CD4-positive, alpha-beta T cell (primary cell): ENCODE results near the gene HERC5. TPM values are rescaled to one million over a fixed set of nuclear protein-coding genes. Genes with fewer than 3 reads are reported as not detected.

ENCODE experiments used
- ATAC-seq: fragments of 200-7000 bp; cut with Tn5 transposase; one replicate; pipeline ENCODE4 v1.10.0; 2022; ENCODE audit warnings: mild to moderate bottlenecking; ENCODE audit not compliant: poor library complexity
- CTCF ChIA-PET: fragments of 350-600 bp; sonication (Branson Sonifier 250); formaldehyde crosslinking; loops from one replicate; lab custom pipeline; 2021; ENCODE audit warnings: antibody characterized with exemption, inconsistent platforms; lab: Charles Lee
- POLR2A ChIA-PET: fragments of 350-600 bp; sonication (Branson Sonifier 250); formaldehyde crosslinking; loops from one replicate; lab custom pipeline; 2021; ENCODE audit warnings: antibody characterized with exemption, inconsistent platforms; lab: Charles Lee
- DNase-seq, 14 experiments: peaks; one replicate each; pipeline ENCODE4 v3.0.0-alpha.2; 2013 to 2020; ENCODE audit warnings: mixed read lengths in 2 of 14
- H3K27ac ChIP-seq, 2 donors: one replicate each; pipeline versions ENCODE4 v1.5.1 to v1.7.0; 2013; ENCODE audit warnings: low read length in 2 of 2, low read depth in 1 of 2, mild to moderate bottlenecking in 1 of 2
- H3K27me3 ChIP-seq, 2 experiments: 1 replicate in 1 of 2; 2 replicates in 1 of 2; pipeline versions ENCODE4 v1.6.1 to v1.7.0; 2013; ENCODE audit warnings: low read length in 2 of 2, control low read depth in 1 of 2, mild to moderate bottlenecking in 1 of 2, moderate library complexity in 1 of 2; ENCODE audit not compliant: insufficient read depth in 2 of 2, control insufficient read depth in 1 of 2
- H3K36me3 ChIP-seq: one replicate; pipeline ENCODE4 v1.6.1; 2013; ENCODE audit warnings: low read length, control low read depth; ENCODE audit not compliant: insufficient read depth
- H3K4me1 ChIP-seq: one replicate; pipeline ENCODE4 v1.6.1; 2013; ENCODE audit warnings: low read length, control low read depth; ENCODE audit not compliant: insufficient read depth
- H3K4me3 ChIP-seq: one replicate; pipeline ENCODE4 v1.5.1; 2013; ENCODE audit warnings: mild to moderate bottlenecking, low read length, moderate library complexity
- H3K9me3 ChIP-seq, 2 experiments: 1 replicate in 1 of 2; 2 replicates in 1 of 2; pipeline versions ENCODE4 v1.6.1 to v1.7.0; 2013; ENCODE audit warnings: low read length in 2 of 2, mild to moderate bottlenecking in 2 of 2, control low read depth in 1 of 2, moderate library complexity in 1 of 2; ENCODE audit not compliant: control insufficient read depth in 1 of 2, insufficient read depth in 1 of 2
- H3K27ac Mint-ChIP-seq: one replicate; pipeline ENCODE4 v1.8.0; 2020; ENCODE audit warnings: mixed read lengths
- H3K27me3 Mint-ChIP-seq: one replicate; pipeline ENCODE4 v1.8.0; 2021; ENCODE audit warnings: mixed read lengths
- H3K36me3 Mint-ChIP-seq: one replicate; pipeline ENCODE4 v1.8.0; 2021; ENCODE audit warnings: low read depth, mixed read lengths
- H3K4me1 Mint-ChIP-seq: one replicate; pipeline ENCODE4 v1.8.0; 2021; ENCODE audit warnings: low read depth, mixed read lengths
- H3K4me3 Mint-ChIP-seq: one replicate; pipeline ENCODE4 v1.8.0; 2020; ENCODE audit warnings: mild to moderate bottlenecking, mixed read lengths
- H3K9me3 Mint-ChIP-seq: one replicate; pipeline ENCODE4 v1.8.0; 2020; ENCODE audit warnings: mixed read lengths
- CTCF ChIP-seq: fragments of 200-600 bp; IDR thresholded peaks from one replicate; pipeline ENCODE4 v1.8.0; 2022; ENCODE audit warnings: antibody characterized with exemption, mild to moderate bottlenecking
- intact Hi-C, 2 experiments: fragments of 100-400 bp; cut with DNase I in 1 of 2; cut with micrococcal nuclease in 1 of 2; formaldehyde crosslinking; loops; one replicate each; pipeline versions ENCODE4 v1.15.1 to v1.9.0; 2023 to 2025; cut with DNase I, micrococcal nuclease
- total RNA-seq, 174 experiments: library from RNA in 2 of 174; stranded (reverse) in 2 of 174; gene quantifications; one replicate each; pipeline ENCODE4 v1.2.3 and lab custom pipeline; 2021 to 2026

The HERC5 gene
- total RNA-seq, 2 experiments from 2014 or later: 23.6 to 23.9 TPM

DNA sequence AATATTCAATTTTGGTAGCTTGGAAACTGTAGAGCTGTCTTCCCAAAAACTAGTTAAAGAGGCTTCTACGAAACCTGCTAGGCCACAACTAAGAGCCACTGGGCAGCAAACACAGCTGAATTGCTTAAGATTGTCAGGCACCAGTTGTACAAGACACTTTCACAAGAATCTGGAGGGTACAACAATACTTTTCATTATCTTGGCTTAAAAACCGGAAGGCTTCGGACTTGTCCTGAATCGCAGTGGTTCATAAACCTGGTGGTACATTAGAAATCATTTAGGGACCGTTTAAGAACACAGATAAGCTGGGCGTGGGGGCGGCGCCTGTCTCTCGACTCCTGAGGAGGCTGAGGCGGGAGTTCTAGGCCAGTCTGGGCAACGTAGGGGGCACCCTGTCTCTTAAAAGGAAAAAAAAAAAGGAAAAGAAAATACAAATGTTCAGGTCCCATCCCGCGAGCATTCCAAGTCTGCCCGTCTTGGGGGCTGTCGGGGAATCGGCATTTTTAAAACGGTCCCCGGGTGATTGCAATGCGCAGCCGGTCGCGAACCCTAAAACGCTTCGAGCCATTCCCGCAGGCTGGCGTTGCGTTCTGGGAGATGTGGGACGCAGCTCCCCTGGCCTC is 65.9 kb downstream of the HERC5 start:
- Mint-ChIP-seq H3K36me3 (peaks cover 24% of the 10 kb centered on the region), H3K27me3 (no peaks in the 10 kb centered on the region), H3K4me3 (peak overlapping the region; percentile 97), H3K27ac (peak overlapping the region; percentile 88), H3K4me1 (peaks cover 58% of the 10 kb centered on the region), H3K9me3 (no peaks in the 10 kb centered on the region)
- ChIA-PET POLR2A (interaction anchor here (0.7 to 4.4 kb wide), 4 partner anchors 91 to 239 kb away, joined by 3 to 31 read pairs (median 4); partner anchors contain the start of genes HERC6 and PPM1K), CTCF (interaction anchor here (1.2 to 1.5 kb wide), 4 partner anchors 17 to 304 kb away, joined by 3 to 4 read pairs (median 4); partner anchors contain the start of gene HERC6)
- Histone ChIP-seq H3K27ac (peak overlapping the region; percentile 42 to 59), H3K9me3 (no peaks in the 10 kb centered on the region), H3K4me3 (peak overlapping the region; percentile 82), H3K36me3 (peaks cover 7% of the 10 kb centered on the region), H3K27me3 (no peaks in the 10 kb centered on the region), H3K4me1 (peaks cover 20% of the 10 kb centered on the region)
- ATAC-seq (peak; percentile 51), DNase-seq (peak in 8 of 14 experiments; percentile 6 to 47 (median 32))
- TF ChIP-seq CTCF: no peak
- intact Hi-C loops: loop anchor here (5.0 to 10.0 kb wide), 5 partner anchors 66 to 589 kb away; partner anchors contain the start of genes HERC3 (in 1 of the 2), HERC5 (in 1 of the 2), PPM1K (in 1 of the 2) and TIGD2 (in 1 of the 2)

- Mint-ChIP-seq H3K36me3 (peaks cover 24% of the 10 kb centered on the region), H3K27ac (peak within 1 kb of the TSS; percentile 88), H3K9me3 (no peaks in the 10 kb centered on the region), H3K4me3 (peak within 1 kb of the TSS; percentile 97), H3K27me3 (no peaks in the 10 kb centered on the region), H3K4me1 (peaks cover 58% of the 10 kb centered on the region)
- Histone ChIP-seq H3K27ac (peak within 1 kb of the TSS; percentile 42 to 59), H3K4me1 (peaks cover 20% of the 10 kb centered on the region), H3K27me3 (no peaks in the 10 kb centered on the region), H3K9me3 (no peaks in the 10 kb centered on the region), H3K36me3 (peaks cover 7% of the 10 kb centered on the region), H3K4me3 (peak within 1 kb of the TSS; percentile 82)
- ATAC-seq (peak; percentile 67), DNase-seq (peak; percentile 36 to 88 (median 69))
- ChIA-PET CTCF (interaction anchor here (1.3 to 4.2 kb wide), 3 partner anchors 16 to 304 kb away, joined by 3 to 18 read pairs (median 3); no protein-coding TSS in a partner anchor), POLR2A (interaction anchor here (0.7 to 4.4 kb wide), 6 partner anchors 66 to 240 kb away, joined by 3 to 31 read pairs (median 4); partner anchors contain the start of genes HERC5 and PPM1K)
- intact Hi-C loops: loop anchor here (5.0 to 10.0 kb wide), 5 partner anchors 66 to 589 kb away; partner anchors contain the start of genes HERC3 (in 1 of the 2), HERC5 (in 1 of the 2), PPM1K (in 1 of the 2) and TIGD2 (in 1 of the 2)
- no peak for TF ChIP-seq CTCF
Measured at GRCh38 chr4:88523325-88524129, 66.6 kb downstream of the HERC5 start, which contains the start of gene PYURF. PYURF (minus strand) TSS chr4:88523776; CDS start chr4:88523700, 76 bp downstream.

GRCh38 chr4:88524171-88524570 is 67.3 kb downstream of the HERC5 start:
- H3K27ac Mint-ChIP-seq: peak overlapping the region; percentile 88
- TF ChIP-seq CTCF: no peak
- Histone ChIP-seq H3K4me3 (peak overlapping the region; percentile 82), H3K27me3 (no peaks in the 10 kb centered on the region), H3K36me3 (peaks cover 7% of the 10 kb centered on the region), H3K9me3 (no peaks in the 10 kb centered on the region), H3K4me1 (peaks cover 20% of the 10 kb centered on the region), H3K27ac (peak overlapping the region in 1 of 2 donors; percentile 57)
- POLR2A ChIA-PET: interaction anchor here (1.1 to 4.4 kb wide), 4 partner anchors 67 to 240 kb away, joined by 3 to 31 read pairs (median 4); partner anchors contain the start of genes HERC5 and PPM1K
- peak overlapping the region; percentile 90 for H3K4me3 Mint-ChIP-seq
- intact Hi-C loops: loop anchor here (5.0 to 10.0 kb wide), 5 partner anchors 67 to 588 kb away; partner anchors contain the start of genes HERC3 (in 1 of the 2), HERC5 (in 1 of the 2), PPM1K (in 1 of the 2) and TIGD2 (in 1 of the 2)
- ATAC-seq (no peak), DNase-seq (no peak)
- peaks cover 24% of the 10 kb centered on the region for H3K36me3 Mint-ChIP-seq
- no peaks in the 10 kb centered on the region for H3K9me3 Mint-ChIP-seq
- H3K4me1 Mint-ChIP-seq: peaks cover 58% of the 10 kb centered on the region
- CTCF ChIA-PET: interaction anchor here (0.5 to 4.2 kb wide), 2 partner anchors 15 to 1110 kb away, joined by 3 to 18 read pairs; no protein-coding TSS in a partner anchor
- no peaks in the 10 kb centered on the region for H3K27me3 Mint-ChIP-seq
